ENCODE results near the gene ZNF385C. TPM values are rescaled to one million over a fixed set of nuclear protein-coding genes. Genes with fewer than 3 reads are reported as not detected.
A peak's percentile ranks its signal among the peaks of the same experiment; 100 is the strongest.

The ZNF385C gene
- total and polyA plus RNA-seq, 2 of the 13 experiments (the other 11 are each of a cell fraction or from before 2014, with no cell fraction given) = 2.3 to 6.1 TPM

- TF ChIP-seq RFX5 (IDR thresholded peaks at IDR 0.05; ENCODE audit: low read depth, low read length) (no peak), ZNF768 (CRISPR knock-in tag; IDR thresholded peaks at IDR 0.05) (no peak), ZNF12 (CRISPR knock-in tag; IDR thresholded peaks at IDR 0.05) (no peak), ZNF839 (CRISPR knock-in tag; IDR thresholded peaks at IDR 0.05; ENCODE audit: borderline replicate concordance) (no peak), NFE2L2 (IDR thresholded peaks at IDR 0.05; ENCODE audit: low read length) (no peak), ZNF772 (CRISPR knock-in tag; IDR thresholded peaks at IDR 0.05) (no peak), ELF4 (CRISPR knock-in tag; IDR thresholded peaks at IDR 0.05; ENCODE audit: borderline replicate concordance) (no peak), RBAK (CRISPR knock-in tag; IDR thresholded peaks at IDR 0.05) (no peak), ZNF556 (CRISPR knock-in tag; IDR thresholded peaks at IDR 0.05; ENCODE audit: borderline replicate concordance) (0 out of 2 replicates have a peak, but pooled peaks have one; percentile 34), TEF (CRISPR knock-in tag; IDR thresholded peaks at IDR 0.05) (no peak), ZNF225 (CRISPR knock-in tag; IDR thresholded peaks at IDR 0.05) (no peak), ZNF841 (CRISPR knock-in tag; IDR thresholded peaks at IDR 0.05; ENCODE audit: borderline replicate concordance) (no peak), ZNF790 (CRISPR knock-in tag; IDR thresholded peaks at IDR 0.05; ENCODE audit: borderline replicate concordance) (no peak), KDM5A (IDR thresholded peaks at IDR 0.05; ENCODE audit: borderline replicate concordance, low read length) (no peak), ASH2L (IDR thresholded peaks at IDR 0.05; ENCODE audit: insufficient read length, low read depth, low read length) (no peak), HHEX (CRISPR knock-in tag; IDR thresholded peaks at IDR 0.05) (no peak), MEIS2 (CRISPR knock-in tag; IDR thresholded peaks at IDR 0.05) (no peak; the same call in 1 of the 2 replicates), TAF15 (IDR thresholded peaks at IDR 0.05; ENCODE audit: low read depth, low read length, poor library complexity, severe bottlenecking) (no peak), GTF2F1 (IDR thresholded peaks at IDR 0.05; ENCODE audit: low read length) (no peak), MZF1 (CRISPR knock-in tag; IDR thresholded peaks at IDR 0.05; ENCODE audit: borderline replicate concordance) (no peak), CBX1 (IDR thresholded peaks at IDR 0.05; ENCODE audit: low read depth) (no peak), KMT2A (CRISPR knock-in tag; IDR thresholded peaks at IDR 0.05) (no peak), SMYD3 (CRISPR knock-in tag; IDR thresholded peaks at IDR 0.05) (no peak), FOSL1 (CRISPR knock-in tag; IDR thresholded peaks at IDR 0.05; ENCODE audit: borderline replicate concordance) (no peak), NR2F6 (IDR thresholded peaks at IDR 0.05) (no peak), NR2F6 (CRISPR knock-in tag; IDR thresholded peaks at IDR 0.05) (0 out of 2 replicates have a peak, but pooled peaks have one; percentile 52)
- TF ChIP-seq, protein P1, sequence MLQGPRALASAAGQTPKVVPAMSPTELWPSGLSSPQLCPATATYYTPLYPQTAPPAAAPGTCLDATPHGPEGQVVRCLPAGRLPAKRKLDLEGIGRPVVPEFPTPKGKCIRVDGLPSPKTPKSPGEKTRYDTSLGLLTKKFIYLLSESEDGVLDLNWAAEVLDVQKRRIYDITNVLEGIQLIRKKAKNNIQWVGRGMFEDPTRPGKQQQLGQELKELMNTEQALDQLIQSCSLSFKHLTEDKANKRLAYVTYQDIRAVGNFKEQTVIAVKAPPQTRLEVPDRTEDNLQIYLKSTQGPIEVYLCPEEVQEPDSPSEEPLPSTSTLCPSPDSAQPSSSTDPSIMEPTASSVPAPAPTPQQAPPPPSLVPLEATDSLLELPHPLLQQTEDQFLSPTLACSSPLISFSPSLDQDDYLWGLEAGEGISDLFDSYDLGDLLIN (CRISPR knock-in tag; IDR thresholded peaks at IDR 0.05; ENCODE audit: borderline replicate concordance) = no peak
- TF ChIP-seq, protein P2, sequence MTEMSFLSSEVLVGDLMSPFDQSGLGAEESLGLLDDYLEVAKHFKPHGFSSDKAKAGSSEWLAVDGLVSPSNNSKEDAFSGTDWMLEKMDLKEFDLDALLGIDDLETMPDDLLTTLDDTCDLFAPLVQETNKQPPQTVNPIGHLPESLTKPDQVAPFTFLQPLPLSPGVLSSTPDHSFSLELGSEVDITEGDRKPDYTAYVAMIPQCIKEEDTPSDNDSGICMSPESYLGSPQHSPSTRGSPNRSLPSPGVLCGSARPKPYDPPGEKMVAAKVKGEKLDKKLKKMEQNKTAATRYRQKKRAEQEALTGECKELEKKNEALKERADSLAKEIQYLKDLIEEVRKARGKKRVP (CRISPR knock-in tag; IDR thresholded peaks at IDR 0.05) = no peak
- TF ChIP-seq, protein P3, sequence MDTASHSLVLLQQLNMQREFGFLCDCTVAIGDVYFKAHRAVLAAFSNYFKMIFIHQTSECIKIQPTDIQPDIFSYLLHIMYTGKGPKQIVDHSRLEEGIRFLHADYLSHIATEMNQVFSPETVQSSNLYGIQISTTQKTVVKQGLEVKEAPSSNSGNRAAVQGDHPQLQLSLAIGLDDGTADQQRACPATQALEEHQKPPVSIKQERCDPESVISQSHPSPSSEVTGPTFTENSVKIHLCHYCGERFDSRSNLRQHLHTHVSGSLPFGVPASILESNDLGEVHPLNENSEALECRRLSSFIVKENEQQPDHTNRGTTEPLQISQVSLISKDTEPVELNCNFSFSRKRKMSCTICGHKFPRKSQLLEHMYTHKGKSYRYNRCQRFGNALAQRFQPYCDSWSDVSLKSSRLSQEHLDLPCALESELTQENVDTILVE (CRISPR knock-in tag; IDR thresholded peaks at IDR 0.05) = peak; percentile 79
Measured at GRCh38 chr17:42027961-42028790, 70.1 kb downstream of the ZNF385C start (continued).
